ENCODE results near the gene STK38L. TPM values are rescaled to one million over a fixed set of nuclear protein-coding genes. Genes with fewer than 3 reads are reported as not detected.

Gene STK38L
- total and polyA plus RNA-seq, 2 of the 4 experiments (the other 2 are of a cell fraction): 5.1 to 7.2 TPM

- Histone ChIP-seq H2AK5ac (ENCODE audit: low read depth, low read length) (peak overlapping the region; percentile 82), H3K4me2 (ENCODE audit: low read depth, low read length) (peak overlapping the region; percentile 87), H3K4ac (ENCODE audit: low read depth, low read length) (peak overlapping the region; percentile 90), H3K79me1 (ENCODE audit: low read depth in 1 of 2, low read length in 2 of 2) (peaks cover 26 to 43% of the 10 kb centered on the region in 2 experiments), H2BK15ac (ENCODE audit: low read depth, low read length) (peak overlapping the region; percentile 99; the same call in 2 of the 3 replicates), H3K4me3 (ENCODE audit: insufficient read depth, low read depth, low read length) (peak overlapping the region; percentile 69), H3K9me3 (ENCODE audit: control insufficient read depth, insufficient read depth, low read length) (no peaks in the 10 kb centered on the region), H3K36me3 (ENCODE audit: control insufficient read depth, insufficient read depth, low read length) (peaks cover 3% of the 10 kb centered on the region; the same call in 1 of the 2 replicates), H3K14ac (replicated peaks; ENCODE audit: low read depth, low read length) (peak overlapping the region; percentile 91), H4K91ac (ENCODE audit: insufficient read depth, low read depth, low read length) (peak overlapping the region; percentile 92), H3K4me1 (ENCODE audit: control insufficient read depth, insufficient read depth, low read length) (peaks cover 15% of the 10 kb centered on the region), H3K9me1 (ENCODE audit: insufficient read depth, low read length) (peaks cover 13% of the 10 kb centered on the region), H2BK5ac (ENCODE audit: low read depth, low read length, poor library complexity, severe bottlenecking) (peak overlapping the region; percentile 90), H3K23ac (ENCODE audit: low read depth, low read length) (peak overlapping the region; percentile 86), H3K56ac (ENCODE audit: extremely low read depth, insufficient read depth, low read length) (peak overlapping the region; percentile 79), H3K27ac (ENCODE audit: insufficient read depth, low read length) (peak overlapping the region; percentile 65), H4K8ac (ENCODE audit: low read depth in 2 of 2, low read length in 2 of 2) (peak overlapping the region; percentile 82 to 95), H2BK120ac (ENCODE audit: low read depth, low read length) (peak overlapping the region; percentile 78), H2AK9ac (replicated peaks; ENCODE audit: low read depth, low read length, poor library complexity) (peak overlapping the region; percentile 89), H3K18ac (ENCODE audit: low read depth, low read length) (peak overlapping the region; percentile 89), H2BK20ac (ENCODE audit: low read depth, low read length) (peak overlapping the region; percentile 90), H3K27me3 (ENCODE audit: control insufficient read depth, insufficient read depth, low read length) (no peaks in the 10 kb centered on the region), H2AFZ (replicated peaks; ENCODE audit: low read length, poor library complexity) (peak overlapping the region; percentile 92), H4K5ac (ENCODE audit: low read depth, low read length) (peak overlapping the region; percentile 86), H4K20me1 (ENCODE audit: insufficient read depth, low read length) (no peaks in the 10 kb centered on the region), H3K9ac (ENCODE audit: low read depth, low read length) (peak overlapping the region; percentile 53)
- BruUV-seq (replicated peaks): no TSS peak
- TF ChIP-seq SMC3 (IDR thresholded peaks at IDR 0.05; ENCODE audit: low read depth, low read length): no peak
- TF ChIP-seq MAFK (IDR thresholded peaks at IDR 0.05; ENCODE audit: low read depth, low read length): no peak
- no peak for TF ChIP-seq NFE2L2 (IDR thresholded peaks at IDR 0.05; ENCODE audit: low read depth, low read length)
- TF ChIP-seq MAZ (IDR thresholded peaks at IDR 0.05; ENCODE audit: borderline replicate concordance, low read depth, low read length): no peak
- no peak for TF ChIP-seq BHLHE40 (IDR thresholded peaks at IDR 0.05; ENCODE audit: low read depth, low read length)
- TF ChIP-seq CEBPB (IDR thresholded peaks at IDR 0.05; ENCODE audit: low read depth, low read length): no peak
- TF ChIP-seq CHD1 (IDR thresholded peaks at IDR 0.05; ENCODE audit: low read depth, low read length): no peak
- no peak for TF ChIP-seq RAD21 (IDR thresholded peaks at IDR 0.05; ENCODE audit: low read length)
- no peak for TF ChIP-seq USF2 (IDR thresholded peaks at IDR 0.05; ENCODE audit: low read depth, low read length)
- ChIA-PET POLR2A (ENCODE audit: unreplicated experiment) (no interaction called here), CTCF (no interaction called here)
- dilution Hi-C loops (cut with HindIII; ENCODE audit: low sequenced_read_pairs, unreplicated experiment) (no loop called here), in situ Hi-C loops (cut with MboI; ENCODE audit: low sequenced_read_pairs) (no loop called here), intact Hi-C loops (cut with micrococcal nuclease) (loop anchor here (5.0 kb wide), 1 partner anchor 320 kb away; no protein-coding TSS in a partner anchor)
- DNase-seq (no peak), ATAC-seq (ENCODE audit: low read depth) (no peak)
- WGBS, 2 experiments (ENCODE audit: extremely low coverage in 2 of 2, insufficient read length in 1 of 2): 45% methylated on average over 2 of the region's 10 CpGs; no CpG with 5 or more reads in 1 of the 2 experiments
Observed at GRCh38 chr12:27332407-27332713, 88.3 kb downstream of the STK38L start.

All from IMR-90 (cell line).